K562 (cell line): Measurements from ENCODE around the gene CRYM. TPM values are rescaled to one million over a fixed set of nuclear protein-coding genes. Genes with fewer than 3 reads are reported as not detected.
A peak's percentile ranks its signal among the peaks of the same experiment; 100 is the strongest.

Experiments used
- MECOM ChIP-seq: fragments of 250-450 bp; sonication (Bioruptor Pico); IDR thresholded peaks from 2 replicates; pipeline ENCODE4 v1.8.0; 2022; ENCODE audit warnings: inconsistent platforms
- RAD51 ChIP-seq: fragments of 450-650 bp; IDR thresholded peaks from 2 replicates; pipeline ENCODE4 v1.7.1; 2016; ENCODE audit warnings: low read depth, mild to moderate bottlenecking, borderline replicate concordance
- SMARCE1 ChIP-seq: fragments of 450-650 bp; IDR thresholded peaks from 2 replicates; pipeline ENCODE4 v1.7.1; 2016; ENCODE audit warnings: mild to moderate bottlenecking
- ZNF639 ChIP-seq, 2 experiments: fragments of 200-800 bp in 1 of 2; sonication (Bioruptor generic) in 1 of 2; sonication (generic) in 1 of 2; formaldehyde crosslinking in 1 of 2; IDR thresholded peaks in 1 of 2; conservative IDR thresholded peaks in 1 of 2; 2 replicates each; pipeline versions ENCODE4 v1.5.0 to v1.6.1; 2016 to 2020; ENCODE audit warnings: missing compliant biosample characterization in 1 of 2, missing genetic modification characterization in 1 of 2, missing genetic modification reagents in 1 of 2
- polyA plus RNA-seq, 8 experiments: library from polyadenylated mRNA; depleted of rRNA in 4 of 8; stranded (reverse) in 5 of 8; unstranded in 3 of 8; fragments of >200 nt; fragmentation: Nextera tagmentation in 2 of 8; fragmentation: Illumina TruSeq in 1 of 8; extraction: Ambion mirVana in 2 of 8; extraction: Trizol in 1 of 8; gene quantifications; 2 replicates each; pipeline versions ENCODE4 v1.2.1 to v1.2.3, GENCODE V29; 2011 to 2014; ENCODE audit warnings: inconsistent platforms in 1 of 8, missing spikeins in 1 of 8
- total RNA-seq, 7 experiments: library from RNA; depleted of rRNA in 6 of 7; stranded (reverse); fragments of >200 nt in 6 of 7; fragmentation: Illumina TruSeq in 2 of 7; extraction: Trizol in 2 of 7; gene quantifications; 2 replicates each; pipeline versions ENCODE4 v1.2.1 to v1.2.3, GENCODE V29; 2011 to 2021; ENCODE audit warnings: low replicate concordance in 1 of 7
- TF ChIP-seq, protein P1 (sequence below), 2 experiments: fragments of 450-650 bp in 1 of 2; sonication (generic) in 1 of 2; formaldehyde crosslinking in 1 of 2; IDR thresholded peaks; 2 replicates each; pipeline versions ENCODE4 v1.7.1 to v1.9.0; 2016 to 2022; ENCODE audit warnings: inconsistent platforms in 1 of 2, mild to moderate bottlenecking in 1 of 2, missing genetic modification reagents in 1 of 2
- TF ChIP-seq, protein P2 (sequence below): sonication (generic); formaldehyde crosslinking; IDR thresholded peaks from 2 replicates; pipeline ENCODE4 v1.9.0; 2022; ENCODE audit warnings: mild to moderate bottlenecking, missing genetic modification reagents
- TF ChIP-seq, protein P3 (sequence below): sonication (generic); formaldehyde crosslinking; IDR thresholded peaks from 2 replicates; pipeline ENCODE4 v1.8.1; 2023; ENCODE audit warnings: missing genetic modification reagents, mild to moderate bottlenecking, borderline replicate concordance

Gene CRYM
- total and polyA plus RNA-seq, 9 of the 15 experiments (the other 6 are each of a cell fraction or from before 2014, with no cell fraction given), result 0.08 to 0.98 (median 0.47) TPM

- TF ChIP-seq, protein P1, sequence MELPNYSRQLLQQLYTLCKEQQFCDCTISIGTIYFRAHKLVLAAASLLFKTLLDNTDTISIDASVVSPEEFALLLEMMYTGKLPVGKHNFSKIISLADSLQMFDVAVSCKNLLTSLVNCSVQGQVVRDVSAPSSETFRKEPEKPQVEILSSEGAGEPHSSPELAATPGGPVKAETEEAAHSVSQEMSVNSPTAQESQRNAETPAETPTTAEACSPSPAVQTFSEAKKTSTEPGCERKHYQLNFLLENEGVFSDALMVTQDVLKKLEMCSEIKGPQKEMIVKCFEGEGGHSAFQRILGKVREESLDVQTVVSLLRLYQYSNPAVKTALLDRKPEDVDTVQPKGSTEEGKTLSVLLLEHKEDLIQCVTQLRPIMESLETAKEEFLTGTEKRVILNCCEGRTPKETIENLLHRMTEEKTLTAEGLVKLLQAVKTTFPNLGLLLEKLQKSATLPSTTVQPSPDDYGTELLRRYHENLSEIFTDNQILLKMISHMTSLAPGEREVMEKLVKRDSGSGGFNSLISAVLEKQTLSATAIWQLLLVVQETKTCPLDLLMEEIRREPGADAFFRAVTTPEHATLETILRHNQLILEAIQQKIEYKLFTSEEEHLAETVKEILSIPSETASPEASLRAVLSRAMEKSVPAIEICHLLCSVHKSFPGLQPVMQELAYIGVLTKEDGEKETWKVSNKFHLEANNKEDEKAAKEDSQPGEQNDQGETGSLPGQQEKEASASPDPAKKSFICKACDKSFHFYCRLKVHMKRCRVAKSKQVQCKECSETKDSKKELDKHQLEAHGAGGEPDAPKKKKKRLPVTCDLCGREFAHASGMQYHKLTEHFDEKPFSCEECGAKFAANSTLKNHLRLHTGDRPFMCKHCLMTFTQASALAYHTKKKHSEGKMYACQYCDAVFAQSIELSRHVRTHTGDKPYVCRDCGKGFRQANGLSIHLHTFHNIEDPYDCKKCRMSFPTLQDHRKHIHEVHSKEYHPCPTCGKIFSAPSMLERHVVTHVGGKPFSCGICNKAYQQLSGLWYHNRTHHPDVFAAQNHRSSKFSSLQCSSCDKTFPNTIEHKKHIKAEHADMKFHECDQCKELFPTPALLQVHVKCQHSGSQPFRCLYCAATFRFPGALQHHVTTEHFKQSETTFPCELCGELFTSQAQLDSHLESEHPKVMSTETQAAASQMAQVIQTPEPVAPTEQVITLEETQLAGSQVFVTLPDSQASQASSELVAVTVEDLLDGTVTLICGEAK (IDR thresholded peaks at IDR 0.05), result peak; percentile 44; the same call in 1 of the 2 replicates
- TF ChIP-seq, protein P1 (CRISPR knock-in tag; IDR thresholded peaks at IDR 0.05), result no peak
- peak; percentile 87 for TF ChIP-seq SMARCE1
- TF ChIP-seq, protein P2, sequence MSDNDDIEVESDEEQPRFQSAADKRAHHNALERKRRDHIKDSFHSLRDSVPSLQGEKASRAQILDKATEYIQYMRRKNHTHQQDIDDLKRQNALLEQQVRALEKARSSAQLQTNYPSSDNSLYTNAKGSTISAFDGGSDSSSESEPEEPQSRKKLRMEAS (CRISPR knock-in tag), result no peak; the same call in 1 of the 2 replicates
- TF ChIP-seq, protein P3, sequence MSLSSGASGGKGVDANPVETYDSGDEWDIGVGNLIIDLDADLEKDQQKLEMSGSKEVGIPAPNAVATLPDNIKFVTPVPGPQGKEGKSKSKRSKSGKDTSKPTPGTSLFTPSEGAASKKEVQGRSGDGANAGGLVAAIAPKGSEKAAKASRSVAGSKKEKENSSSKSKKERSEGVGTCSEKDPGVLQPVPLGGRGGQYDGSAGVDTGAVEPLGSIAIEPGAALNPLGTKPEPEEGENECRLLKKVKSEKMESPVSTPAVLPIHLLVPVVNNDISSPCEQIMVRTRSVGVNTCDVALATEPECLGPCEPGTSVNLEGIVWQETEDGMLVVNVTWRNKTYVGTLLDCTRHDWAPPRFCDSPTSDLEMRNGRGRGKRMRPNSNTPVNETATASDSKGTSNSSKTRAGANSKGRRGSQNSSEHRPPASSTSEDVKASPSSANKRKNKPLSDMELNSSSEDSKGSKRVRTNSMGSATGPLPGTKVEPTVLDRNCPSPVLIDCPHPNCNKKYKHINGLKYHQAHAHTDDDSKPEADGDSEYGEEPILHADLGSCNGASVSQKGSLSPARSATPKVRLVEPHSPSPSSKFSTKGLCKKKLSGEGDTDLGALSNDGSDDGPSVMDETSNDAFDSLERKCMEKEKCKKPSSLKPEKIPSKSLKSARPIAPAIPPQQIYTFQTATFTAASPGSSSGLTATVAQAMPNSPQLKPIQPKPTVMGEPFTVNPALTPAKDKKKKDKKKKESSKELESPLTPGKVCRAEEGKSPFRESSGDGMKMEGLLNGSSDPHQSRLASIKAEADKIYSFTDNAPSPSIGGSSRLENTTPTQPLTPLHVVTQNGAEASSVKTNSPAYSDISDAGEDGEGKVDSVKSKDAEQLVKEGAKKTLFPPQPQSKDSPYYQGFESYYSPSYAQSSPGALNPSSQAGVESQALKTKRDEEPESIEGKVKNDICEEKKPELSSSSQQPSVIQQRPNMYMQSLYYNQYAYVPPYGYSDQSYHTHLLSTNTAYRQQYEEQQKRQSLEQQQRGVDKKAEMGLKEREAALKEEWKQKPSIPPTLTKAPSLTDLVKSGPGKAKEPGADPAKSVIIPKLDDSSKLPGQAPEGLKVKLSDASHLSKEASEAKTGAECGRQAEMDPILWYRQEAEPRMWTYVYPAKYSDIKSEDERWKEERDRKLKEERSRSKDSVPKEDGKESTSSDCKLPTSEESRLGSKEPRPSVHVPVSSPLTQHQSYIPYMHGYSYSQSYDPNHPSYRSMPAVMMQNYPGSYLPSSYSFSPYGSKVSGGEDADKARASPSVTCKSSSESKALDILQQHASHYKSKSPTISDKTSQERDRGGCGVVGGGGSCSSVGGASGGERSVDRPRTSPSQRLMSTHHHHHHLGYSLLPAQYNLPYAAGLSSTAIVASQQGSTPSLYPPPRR (CRISPR knock-in tag), result peak; percentile 65; the same call in 1 of the 2 replicates
- TF ChIP-seq MECOM (CRISPR knock-in tag), result 0 out of 2 replicates have a peak, but pooled peaks have one; percentile 8
- TF ChIP-seq RAD51, result no peak
- TF ChIP-seq ZNF639 (CRISPR knock-in tag; conservative IDR thresholded peaks at IDR 0.05 in 1 of 2, IDR thresholded peaks at IDR 0.05 in 1 of 2), result peak in 1 of 2 experiments; percentile 69; a peak in 2 of 4 replicates
Measured at GRCh38 chr16:21260870-21261791, 17.0 kb downstream of the CRYM start (continued).
